DOHH2 (cell line): Measurements from ENCODE around the gene VWA2.

Source experiments
- CTCF ChIP-seq: fragments of 200-600 bp; sonication (generic); IDR thresholded peaks from one replicate; pipeline ENCODE4 v1.5.1; 2014; ENCODE audit warnings: antibody characterized with exemption, mild to moderate bottlenecking, low read depth, low read length; ENCODE audit not compliant: poor library complexity, severe bottlenecking
- EZH2phosphoT487 ChIP-seq: fragments of 200-600 bp; sonication (generic); IDR thresholded peaks from 2 replicates; pipeline ENCODE4 v1.6.1; 2017; ENCODE audit warnings: borderline replicate concordance, mild to moderate bottlenecking, antibody characterized with exemption, low read length, moderate library complexity, mixed read lengths

GRCh38 chr10:114304017-114304570, 65.0 kb downstream of the VWA2 start:
- TF ChIP-seq CTCF (peak; percentile 75), EZH2phosphoT487 (no peak)
